Neural cell (in vitro differentiated cells): Measurements from ENCODE around the gene ECE1. TPM values are rescaled to one million over a fixed set of nuclear protein-coding genes. Genes with fewer than 3 reads are reported as not detected.

Experiments
- H2AFZ ChIP-seq: fragments of 200-600, 300-800 bp; sonication (generic), shearing (Covaris generic); 2 replicates; pipeline ENCODE4 v1.6.0; 2014; ENCODE audit warnings: low read depth, mild to moderate bottlenecking, antibody characterized with exemption, low read length, moderate library complexity
- H3F3A ChIP-seq: fragments of 200-600 bp; shearing (Covaris generic); 2 replicates; pipeline ENCODE4 v1.6.1; 2016; ENCODE audit warnings: mild to moderate bottlenecking, moderate library complexity, mixed read lengths, antibody characterized with exemption, low read length; ENCODE audit not compliant: insufficient read depth, poor library complexity, severe bottlenecking
- H3K27ac ChIP-seq: fragments of 200-600, 300-800 bp; sonication (generic), shearing (Covaris generic); 2 replicates; pipeline ENCODE4 v1.5.1; 2014; ENCODE audit warnings: mild to moderate bottlenecking, low read length, moderate library complexity
- H3K27me3 ChIP-seq: fragments of 300-800, 200-600 bp; sonication (generic), shearing (Covaris generic); 2 replicates; pipeline ENCODE4 v1.6.0; 2014; ENCODE audit warnings: mild to moderate bottlenecking, low read depth, low read length, moderate library complexity; ENCODE audit not compliant: insufficient read depth
- H3K36me3 ChIP-seq: fragments of 300-800, 200-600 bp; sonication (generic), shearing (Covaris generic); 2 replicates; pipeline ENCODE4 v1.5.1; 2014; ENCODE audit warnings: mild to moderate bottlenecking, antibody characterized with exemption, low read length, moderate library complexity; ENCODE audit not compliant: insufficient read depth
- H3K4me2 ChIP-seq: fragments of 300-800, 200-600 bp; sonication (generic), shearing (Covaris generic); 2 replicates; pipeline ENCODE4 v1.6.0; 2014; ENCODE audit warnings: mild to moderate bottlenecking, low read length
- H3K4me3 ChIP-seq: fragments of 300-800, 200-600 bp; sonication (generic), shearing (Covaris generic); 2 replicates; pipeline ENCODE4 v1.5.1; 2014; ENCODE audit warnings: mild to moderate bottlenecking, low read length, moderate library complexity
- H3K79me2 ChIP-seq: fragments of 200-600 bp; shearing (Covaris generic); replicated peaks from 2 replicates; pipeline ENCODE4 v1.6.0; 2014; ENCODE audit warnings: mild to moderate bottlenecking, low read length, moderate library complexity; ENCODE audit not compliant: insufficient read depth
- H3K9ac ChIP-seq: fragments of 300-800, 200-600 bp; sonication (generic), shearing (Covaris generic); 2 replicates; pipeline ENCODE4 v1.6.1; 2016; ENCODE audit warnings: mild to moderate bottlenecking, low read length, mixed read lengths
- H3K9me2 ChIP-seq: fragments of 200-600 bp; shearing (Covaris generic); 2 replicates; pipeline ENCODE4 v1.6.1; 2016; ENCODE audit warnings: mild to moderate bottlenecking, low read length, mixed read lengths; ENCODE audit not compliant: insufficient read depth
- H3K9me3 ChIP-seq: fragments of 200-600, 300-800 bp; sonication (generic), shearing (Covaris generic); 2 replicates; pipeline ENCODE4 v1.6.1; 2016; ENCODE audit warnings: mild to moderate bottlenecking, mixed run types, low read length, moderate library complexity, mixed read lengths
- H4K20me1 ChIP-seq: fragments of 200-600 bp; shearing (Covaris generic); 2 replicates; pipeline ENCODE4 v1.6.1; 2016; ENCODE audit warnings: mild to moderate bottlenecking, mixed run types; ENCODE audit not compliant: insufficient read depth
- EP300 ChIP-seq: fragments of 450-650 bp; conservative IDR thresholded peaks from 2 replicates; pipeline ENCODE4 v1.6.1; 2014; ENCODE audit warnings: antibody characterized with exemption, mild to moderate bottlenecking, moderate library complexity; ENCODE audit not compliant: poor library complexity, severe bottlenecking
- EZH2 ChIP-seq: fragments of 200-600, 300-800 bp; shearing (Covaris generic), sonication (generic); IDR thresholded peaks from 2 replicates; pipeline ENCODE4 v1.6.1; 2014; ENCODE audit warnings: antibody characterized with exemption, low read length, borderline replicate concordance, mild to moderate bottlenecking; ENCODE audit not compliant: insufficient read depth, poor library complexity, severe bottlenecking
- MXI1 ChIP-seq: fragments of 450-650 bp; conservative IDR thresholded peaks from 2 replicates; pipeline ENCODE4 v1.6.1; 2014; ENCODE audit warnings: antibody characterized with exemption, mild to moderate bottlenecking; ENCODE audit not compliant: poor library complexity, severe bottlenecking
- POLR2AphosphoS5 ChIP-seq: IDR thresholded peaks from 2 replicates; pipeline ENCODE4 v1.6.1; 2012
- RAD21 ChIP-seq: fragments of 450-650 bp; conservative IDR thresholded peaks from 2 replicates; pipeline ENCODE4 v1.6.1; 2014; ENCODE audit warnings: antibody characterized with exemption, mild to moderate bottlenecking, moderate library complexity
- SMC3 ChIP-seq: fragments of 450-650 bp; conservative IDR thresholded peaks from 2 replicates; pipeline ENCODE4 v1.6.1; 2014; ENCODE audit warnings: antibody characterized with exemption, mild to moderate bottlenecking, moderate library complexity; ENCODE audit not compliant: poor library complexity
- TAF1 ChIP-seq: IDR thresholded peaks from 2 replicates; pipeline ENCODE4 v1.6.1; 2012; ENCODE audit warnings: low read depth
- polyA plus RNA-seq: library from polyadenylated mRNA; depleted of rRNA; stranded (reverse); fragments of >200 nt; gene quantifications from 2 replicates; pipeline ENCODE4 v1.2.3, GENCODE V29; 2014
- TF ChIP-seq, protein P1 (sequence below): fragments of 450-650 bp; IDR thresholded peaks from 2 replicates; pipeline ENCODE4 v1.5.1; 2014; ENCODE audit warnings: antibody characterized with exemption, mild to moderate bottlenecking, moderate library complexity; ENCODE audit not compliant: poor library complexity, severe bottlenecking
- TF ChIP-seq, protein P2 (sequence below): IDR thresholded peaks from 2 replicates; pipeline ENCODE4 v1.6.1; 2012; ENCODE audit warnings: borderline replicate concordance

The ECE1 gene
- polyA plus RNA-seq, 1 donor from 2014 or later = 7.8 TPM

DNA sequence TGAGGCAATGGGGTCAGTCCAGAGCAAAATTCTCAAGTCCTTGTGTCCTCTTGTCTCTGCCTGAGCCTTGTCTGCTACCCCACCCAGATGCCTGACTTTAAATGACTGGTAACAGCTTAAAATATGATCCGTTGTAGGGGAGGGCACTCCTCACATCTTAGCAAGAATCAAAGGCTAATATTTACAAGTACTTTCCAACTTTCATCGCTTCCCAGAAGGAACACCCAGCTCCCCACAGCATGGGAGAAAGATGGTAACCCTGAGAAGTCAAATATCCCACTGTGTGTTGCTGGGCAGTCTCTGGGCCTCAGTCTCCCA, 5.2 kb downstream of the ECE1 start:
- H2AFZ ChIP-seq = no peak overlapping the region
- no peaks in the 10 kb centered on the region for H3F3A ChIP-seq
- TF ChIP-seq EP300 = no peak
- TF ChIP-seq RAD21 = no peak
- no peak overlapping the region for H3K4me2 ChIP-seq
- no peaks in the 10 kb centered on the region for H3K79me2 ChIP-seq
- peaks cover 5% of the 10 kb centered on the region for H3K27me3 ChIP-seq
- H3K9ac ChIP-seq = no peak overlapping the region
- H3K9me2 ChIP-seq = no peaks in the 10 kb centered on the region
- no peaks in the 10 kb centered on the region for H3K9me3 ChIP-seq
- H3K4me3 ChIP-seq = no peak overlapping the region
- H4K20me1 ChIP-seq = no peaks in the 10 kb centered on the region
- H3K27ac ChIP-seq = no peak overlapping the region
- H3K36me3 ChIP-seq = no peaks in the 10 kb centered on the region

DNA sequence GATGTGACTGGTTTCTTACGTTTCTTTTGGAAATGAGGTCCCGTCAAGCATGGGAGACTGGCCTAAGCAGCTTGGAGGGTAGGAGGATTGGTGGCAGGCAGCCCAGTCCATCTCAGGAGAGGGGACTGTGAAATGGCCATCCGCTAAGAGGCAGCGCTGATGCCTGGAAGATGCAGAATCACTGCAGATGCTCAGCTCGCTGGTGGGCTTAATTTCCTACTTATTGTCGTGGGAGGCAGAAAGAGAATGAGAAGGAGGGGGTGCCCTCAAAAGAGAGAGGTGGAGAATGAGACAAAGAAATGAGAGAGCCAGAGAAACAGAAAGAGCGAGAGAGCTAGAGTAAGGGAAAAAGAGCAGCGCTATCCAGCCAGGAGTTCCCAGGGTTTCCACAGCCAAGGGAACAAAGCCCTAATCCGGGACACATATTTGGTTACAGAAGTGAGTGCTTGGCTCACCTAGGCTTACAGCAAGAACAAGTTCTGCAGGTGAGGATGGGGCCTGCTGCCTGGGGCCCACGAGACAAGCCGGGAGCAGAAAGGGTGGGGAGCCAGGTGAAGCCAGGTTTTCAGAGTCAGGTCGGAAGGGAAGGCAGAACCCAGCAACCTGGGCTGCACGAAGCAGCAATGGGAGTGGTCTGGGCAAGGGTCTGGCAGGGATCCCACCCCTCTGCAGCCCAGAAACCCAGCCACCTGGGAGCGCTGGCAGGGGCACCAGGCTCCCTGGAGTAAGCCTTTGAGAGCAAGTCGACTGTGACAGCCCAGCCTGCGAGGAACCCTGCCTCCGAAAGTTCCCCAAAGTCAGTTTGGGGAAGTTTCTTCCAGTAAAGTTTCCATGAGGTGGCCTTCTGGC, 5.8 kb downstream of the ECE1 start:
- H3K36me3 ChIP-seq = no peaks in the 10 kb centered on the region
- H4K20me1 ChIP-seq = no peaks in the 10 kb centered on the region
- no peaks in the 10 kb centered on the region for H3K79me2 ChIP-seq
- no peak overlapping the region for H3K9ac ChIP-seq
- H3K27ac ChIP-seq = no peak overlapping the region
- H3F3A ChIP-seq = no peaks in the 10 kb centered on the region
- H3K9me2 ChIP-seq = no peaks in the 10 kb centered on the region
- no peak overlapping the region for H3K4me3 ChIP-seq
- no peak overlapping the region for H3K4me2 ChIP-seq
- TF ChIP-seq EP300 = no peak
- TF ChIP-seq, protein P1, sequence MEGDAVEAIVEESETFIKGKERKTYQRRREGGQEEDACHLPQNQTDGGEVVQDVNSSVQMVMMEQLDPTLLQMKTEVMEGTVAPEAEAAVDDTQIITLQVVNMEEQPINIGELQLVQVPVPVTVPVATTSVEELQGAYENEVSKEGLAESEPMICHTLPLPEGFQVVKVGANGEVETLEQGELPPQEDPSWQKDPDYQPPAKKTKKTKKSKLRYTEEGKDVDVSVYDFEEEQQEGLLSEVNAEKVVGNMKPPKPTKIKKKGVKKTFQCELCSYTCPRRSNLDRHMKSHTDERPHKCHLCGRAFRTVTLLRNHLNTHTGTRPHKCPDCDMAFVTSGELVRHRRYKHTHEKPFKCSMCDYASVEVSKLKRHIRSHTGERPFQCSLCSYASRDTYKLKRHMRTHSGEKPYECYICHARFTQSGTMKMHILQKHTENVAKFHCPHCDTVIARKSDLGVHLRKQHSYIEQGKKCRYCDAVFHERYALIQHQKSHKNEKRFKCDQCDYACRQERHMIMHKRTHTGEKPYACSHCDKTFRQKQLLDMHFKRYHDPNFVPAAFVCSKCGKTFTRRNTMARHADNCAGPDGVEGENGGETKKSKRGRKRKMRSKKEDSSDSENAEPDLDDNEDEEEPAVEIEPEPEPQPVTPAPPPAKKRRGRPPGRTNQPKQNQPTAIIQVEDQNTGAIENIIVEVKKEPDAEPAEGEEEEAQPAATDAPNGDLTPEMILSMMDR = no peak
- no peak for TF ChIP-seq POLR2AphosphoS5
- TF ChIP-seq, protein P2, sequence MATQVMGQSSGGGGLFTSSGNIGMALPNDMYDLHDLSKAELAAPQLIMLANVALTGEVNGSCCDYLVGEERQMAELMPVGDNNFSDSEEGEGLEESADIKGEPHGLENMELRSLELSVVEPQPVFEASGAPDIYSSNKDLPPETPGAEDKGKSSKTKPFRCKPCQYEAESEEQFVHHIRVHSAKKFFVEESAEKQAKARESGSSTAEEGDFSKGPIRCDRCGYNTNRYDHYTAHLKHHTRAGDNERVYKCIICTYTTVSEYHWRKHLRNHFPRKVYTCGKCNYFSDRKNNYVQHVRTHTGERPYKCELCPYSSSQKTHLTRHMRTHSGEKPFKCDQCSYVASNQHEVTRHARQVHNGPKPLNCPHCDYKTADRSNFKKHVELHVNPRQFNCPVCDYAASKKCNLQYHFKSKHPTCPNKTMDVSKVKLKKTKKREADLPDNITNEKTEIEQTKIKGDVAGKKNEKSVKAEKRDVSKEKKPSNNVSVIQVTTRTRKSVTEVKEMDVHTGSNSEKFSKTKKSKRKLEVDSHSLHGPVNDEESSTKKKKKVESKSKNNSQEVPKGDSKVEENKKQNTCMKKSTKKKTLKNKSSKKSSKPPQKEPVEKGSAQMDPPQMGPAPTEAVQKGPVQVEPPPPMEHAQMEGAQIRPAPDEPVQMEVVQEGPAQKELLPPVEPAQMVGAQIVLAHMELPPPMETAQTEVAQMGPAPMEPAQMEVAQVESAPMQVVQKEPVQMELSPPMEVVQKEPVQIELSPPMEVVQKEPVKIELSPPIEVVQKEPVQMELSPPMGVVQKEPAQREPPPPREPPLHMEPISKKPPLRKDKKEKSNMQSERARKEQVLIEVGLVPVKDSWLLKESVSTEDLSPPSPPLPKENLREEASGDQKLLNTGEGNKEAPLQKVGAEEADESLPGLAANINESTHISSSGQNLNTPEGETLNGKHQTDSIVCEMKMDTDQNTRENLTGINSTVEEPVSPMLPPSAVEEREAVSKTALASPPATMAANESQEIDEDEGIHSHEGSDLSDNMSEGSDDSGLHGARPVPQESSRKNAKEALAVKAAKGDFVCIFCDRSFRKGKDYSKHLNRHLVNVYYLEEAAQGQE = no peak
- TF ChIP-seq SMC3 = no peak
- TF ChIP-seq TAF1 = no peak
- TF ChIP-seq MXI1 = no peak
- no peak for TF ChIP-seq EZH2
- TF ChIP-seq RAD21 = no peak
- no peaks in the 10 kb centered on the region for H3K9me3 ChIP-seq
- no peak overlapping the region for H2AFZ ChIP-seq
- H3K27me3 ChIP-seq = no peaks in the 10 kb centered on the region
